Suppressor macrophage treated with lipopolysaccharide for 1 hour (primary cell): ENCODE results near the gene HAT1.
A peak's percentile ranks its signal among the peaks of the same experiment; 100 is the strongest.
"Not testable (repeated sequence)": the region's sequence is repeated elsewhere in the genome, so short reads cannot be mapped to it uniquely, and the experiment has no call there.

Experiments
- DNase-seq, 3 donors: peaks; one replicate each; pipeline ENCODE4 v3.0.0-alpha.2; 2020 to 2022

HAT1 gene

DNA sequence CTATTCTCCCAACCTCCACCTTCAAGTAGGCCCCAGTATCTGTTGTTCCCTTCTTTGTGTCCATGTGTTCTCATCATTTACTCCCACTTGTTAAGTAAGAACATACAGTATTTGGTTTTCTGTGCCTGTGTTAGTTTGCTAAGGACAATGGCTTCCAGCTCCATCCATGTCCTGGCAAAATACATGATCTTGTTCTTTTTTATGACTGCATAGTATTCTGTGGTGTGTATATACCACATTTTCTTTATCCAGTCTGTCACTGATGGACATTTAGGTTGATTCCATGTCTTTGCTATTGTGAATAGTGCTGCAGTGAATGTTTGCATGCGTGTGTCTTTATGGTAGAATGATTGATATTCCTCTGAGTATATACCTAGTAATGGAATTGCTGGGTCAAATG is 61.7 kb downstream of the HAT1 start:
- not testable (repeated sequence) for DNase-seq

DNA sequence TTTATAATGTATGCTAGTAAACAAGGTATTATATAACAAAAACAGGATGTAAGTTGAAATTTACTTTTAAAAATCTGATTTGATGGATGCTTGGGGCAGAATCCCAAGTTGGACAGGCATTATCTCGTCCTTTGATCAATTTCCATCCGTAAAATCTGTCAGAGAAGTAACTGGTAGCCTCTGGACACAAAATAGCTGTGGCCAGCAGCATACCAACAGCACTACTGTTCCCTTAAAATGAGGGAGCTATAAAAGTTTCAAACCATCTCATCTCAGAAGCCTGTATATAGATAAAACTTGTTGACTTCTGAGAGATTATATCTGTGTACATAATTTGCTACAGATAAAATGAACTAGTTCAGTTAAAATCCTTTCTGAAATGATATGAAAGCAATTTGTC is 62.8 kb downstream of the HAT1 start:
- DNase-seq = no peak

DNA sequence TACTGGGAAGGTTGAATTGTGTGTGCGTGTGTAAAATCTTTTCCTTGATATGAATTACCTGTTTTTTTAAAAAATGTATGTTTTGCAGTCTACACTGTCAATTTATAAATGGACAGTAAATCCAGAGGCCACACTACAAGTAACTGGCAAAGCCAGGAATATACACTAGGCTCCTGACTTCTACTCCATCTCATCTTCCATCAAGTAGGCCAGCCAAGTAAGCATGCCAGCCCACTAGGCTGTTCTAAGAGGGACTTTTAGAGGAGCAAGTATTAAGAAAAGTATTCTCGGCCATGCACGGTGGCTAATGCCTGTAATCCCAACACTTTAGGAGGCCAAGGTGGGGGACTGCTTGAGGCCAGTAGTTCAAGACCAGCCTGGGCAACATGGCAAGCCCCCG is 64.5 kb downstream of the HAT1 start:
- DNase-seq = no peak

DNA sequence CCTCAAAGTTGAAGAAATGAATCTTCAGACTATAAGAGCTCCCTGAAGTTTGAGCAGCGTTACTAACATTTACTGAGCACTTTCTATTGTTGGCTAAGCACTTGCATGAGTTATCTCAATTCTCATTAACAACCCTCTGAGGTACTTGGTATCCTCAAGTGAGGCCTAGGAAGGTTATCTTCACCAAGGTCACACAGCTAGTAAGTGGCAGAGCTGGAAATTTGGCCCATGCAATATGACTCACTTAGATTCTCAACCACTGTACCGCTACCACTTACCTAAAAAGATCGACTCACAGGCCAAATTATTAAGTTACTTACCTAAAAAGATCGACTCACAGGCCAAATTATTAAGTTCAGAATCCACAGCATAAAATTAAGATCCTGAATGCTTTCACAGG is 68.8 kb downstream of the HAT1 start:
- no peak for DNase-seq

DNA sequence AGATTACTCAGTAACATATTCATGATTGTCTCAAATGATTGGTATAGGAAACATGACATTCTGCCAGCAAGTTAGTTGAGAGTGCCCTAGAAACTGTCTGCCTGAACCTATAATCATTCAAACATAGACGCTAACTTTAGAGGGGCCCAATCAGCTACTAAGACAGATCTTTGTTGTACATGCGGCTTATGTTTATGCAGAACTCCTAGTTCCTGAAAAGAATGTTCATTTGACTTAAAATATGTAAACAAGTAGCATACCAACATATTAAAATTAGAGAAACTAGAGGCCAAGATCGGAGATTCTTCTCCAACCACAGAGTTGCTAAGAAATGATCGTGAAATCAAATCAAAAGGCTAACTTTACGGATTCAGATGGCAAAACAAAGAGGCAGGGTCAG is 73.3 kb downstream of the HAT1 start:
- no peak for DNase-seq

DNA sequence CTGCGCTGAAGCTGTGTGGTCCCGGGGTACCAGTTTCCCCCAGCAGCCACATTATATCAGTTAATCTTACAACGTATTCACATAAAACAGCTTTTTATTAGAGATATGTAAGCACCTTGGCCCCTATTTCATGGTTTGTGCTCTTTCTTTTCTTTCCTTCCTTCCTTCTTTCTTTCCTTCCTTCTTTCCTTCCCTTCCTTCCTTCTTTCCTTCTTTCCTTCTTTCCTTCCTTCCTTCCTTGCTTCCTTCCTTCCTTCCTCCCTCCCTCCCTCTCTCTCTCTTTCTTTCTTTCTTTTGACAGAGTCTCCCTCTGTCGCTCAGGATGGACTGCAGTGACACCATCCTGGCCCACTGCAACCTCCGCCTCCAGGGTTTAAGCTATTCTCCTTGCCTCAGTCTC is 73.8 kb downstream of the HAT1 start:
- DNase-seq = no peak

DNA sequence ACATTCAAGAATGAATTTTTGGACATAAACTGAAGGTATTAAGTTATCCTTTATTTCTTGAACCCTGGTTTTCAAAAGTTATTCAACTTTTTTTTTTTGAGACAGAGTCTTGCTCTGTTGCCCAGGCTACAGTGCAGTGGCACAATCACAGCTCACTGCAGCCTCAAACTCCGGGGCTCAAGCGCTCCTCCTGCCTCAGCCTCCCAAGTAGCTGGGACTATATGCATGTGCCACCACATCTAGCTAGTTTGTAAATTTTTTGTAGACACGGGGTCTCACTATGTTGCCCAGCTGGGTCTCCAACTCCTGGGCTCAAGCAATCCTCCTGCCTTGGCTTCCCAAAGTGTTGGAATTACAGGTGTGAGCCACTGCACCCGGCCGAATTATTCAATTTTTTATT is 74.8 kb downstream of the HAT1 start:
- DNase-seq = not testable (repeated sequence)

DNA sequence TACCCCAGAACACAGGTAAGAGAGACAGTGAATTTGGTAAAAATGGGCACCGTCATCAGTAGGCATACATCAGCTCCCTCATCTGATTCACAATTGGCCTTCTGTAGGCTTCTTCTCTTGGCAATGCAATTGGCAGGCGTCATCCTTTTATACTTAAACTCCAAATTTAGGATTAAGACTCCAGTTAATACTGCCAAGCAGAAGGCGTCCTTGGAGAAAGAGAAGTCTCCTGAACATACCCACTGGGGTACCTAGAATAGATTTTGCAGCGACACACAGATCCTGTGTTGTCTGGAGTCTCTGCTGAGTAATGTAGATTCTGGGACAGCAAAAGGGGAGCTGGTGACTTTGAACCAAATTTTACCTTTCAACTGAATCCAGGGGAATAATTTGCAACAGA is 76.9 kb downstream of the HAT1 start:
- DNase-seq = no peak

DNA sequence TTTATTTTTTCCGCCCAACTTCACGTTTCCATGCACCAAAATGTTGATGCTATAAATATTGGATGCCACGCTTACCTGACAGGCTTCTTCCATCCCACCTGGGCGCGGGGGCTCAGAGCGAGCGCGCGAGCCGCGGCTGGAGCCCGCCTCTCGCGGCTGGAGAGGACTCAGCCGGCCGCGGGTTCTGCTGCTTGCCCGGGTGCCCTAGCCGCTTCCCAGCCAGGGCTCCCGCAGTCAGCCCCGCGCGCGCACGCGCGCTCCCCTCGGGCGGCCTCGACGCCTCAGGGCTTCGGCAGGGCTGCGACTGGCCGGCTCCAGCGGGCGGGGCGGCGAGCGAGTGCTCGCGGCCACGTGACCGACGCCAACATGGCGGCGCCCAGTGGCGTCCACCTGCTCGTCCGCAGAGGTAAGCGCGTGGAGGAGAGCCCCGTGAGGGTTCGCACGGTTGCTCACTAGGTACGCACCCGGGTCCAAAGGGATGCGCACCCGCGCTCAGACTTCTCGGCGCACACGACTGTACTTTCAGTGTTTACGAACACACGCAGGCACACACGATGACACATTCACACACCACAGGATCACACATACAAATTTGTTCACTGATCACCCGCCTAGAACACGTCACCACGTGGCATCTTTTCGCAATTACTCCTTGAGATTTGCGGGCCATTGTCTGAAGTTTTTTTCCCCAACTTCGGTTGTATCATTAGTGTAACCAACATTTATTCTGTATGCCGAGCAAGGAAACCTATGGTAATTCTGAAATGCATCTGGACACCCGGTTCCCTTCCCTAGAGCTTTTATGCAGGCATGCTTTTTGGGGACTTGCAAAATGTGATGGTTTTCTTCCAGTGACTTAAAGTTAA is 77.6 kb downstream of the HAT1 start, which contains the start of gene METAP1D:
Gene METAP1D, plus strand, starts transcription at position 350 of the 866 bp plus-strand sequence. Its CDS starts 17 bp downstream, at position 367.
- DNase-seq = peak; percentile 91 to 97 (median 96)

DNA sequence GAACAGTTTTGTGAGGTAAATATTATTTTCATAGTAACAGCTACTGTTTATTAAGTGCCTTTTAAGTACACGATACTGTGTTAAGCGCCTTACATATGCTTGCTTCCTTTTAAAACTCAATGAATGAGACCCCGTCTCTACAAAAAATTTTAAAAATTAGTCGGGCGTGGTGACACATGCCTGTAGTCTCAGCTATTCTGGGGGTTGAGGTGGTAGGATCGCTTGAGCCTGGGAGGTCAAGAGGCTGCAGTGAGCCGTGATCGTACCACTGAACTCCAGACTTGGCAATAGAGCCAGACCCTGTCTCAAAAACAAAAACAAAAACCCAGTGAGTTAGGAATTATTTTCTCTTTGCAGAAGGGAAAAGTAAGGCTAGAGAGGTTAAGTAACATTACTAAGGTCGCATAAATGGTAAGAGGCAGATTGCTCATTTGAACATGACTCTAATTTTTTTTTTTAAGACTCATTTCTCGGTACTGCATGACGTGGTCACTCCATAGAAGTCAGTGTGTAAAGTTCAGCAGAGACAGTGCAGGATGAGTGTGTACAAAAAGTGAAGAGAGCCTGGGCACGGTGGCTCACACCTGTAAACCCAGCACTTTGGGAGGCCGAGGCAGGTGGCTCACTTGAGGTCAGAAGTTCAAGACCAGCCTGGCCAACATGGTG is 78.6 kb downstream of the HAT1 start:
- no peak for DNase-seq

DNA sequence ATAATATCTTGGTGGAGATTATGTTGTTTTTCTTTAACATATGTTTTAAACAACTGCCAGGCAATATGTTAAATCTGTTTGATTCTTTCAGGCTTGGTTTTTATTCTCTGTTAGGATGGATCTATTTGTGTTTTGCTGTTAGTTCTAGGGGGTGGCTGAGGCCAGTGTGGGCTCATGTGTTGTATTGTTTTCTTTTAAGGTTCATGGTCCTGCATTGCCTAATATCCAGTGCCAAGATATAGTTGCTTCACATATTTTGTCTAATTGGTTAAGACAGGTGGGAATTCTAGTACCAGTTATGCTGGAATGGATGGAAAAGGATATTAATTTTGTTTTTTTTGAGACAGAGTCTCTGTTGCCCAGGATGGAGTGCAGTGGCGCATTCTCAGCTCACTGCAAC is 85.1 kb downstream of the HAT1 start:
- DNase-seq = no peak

DNA sequence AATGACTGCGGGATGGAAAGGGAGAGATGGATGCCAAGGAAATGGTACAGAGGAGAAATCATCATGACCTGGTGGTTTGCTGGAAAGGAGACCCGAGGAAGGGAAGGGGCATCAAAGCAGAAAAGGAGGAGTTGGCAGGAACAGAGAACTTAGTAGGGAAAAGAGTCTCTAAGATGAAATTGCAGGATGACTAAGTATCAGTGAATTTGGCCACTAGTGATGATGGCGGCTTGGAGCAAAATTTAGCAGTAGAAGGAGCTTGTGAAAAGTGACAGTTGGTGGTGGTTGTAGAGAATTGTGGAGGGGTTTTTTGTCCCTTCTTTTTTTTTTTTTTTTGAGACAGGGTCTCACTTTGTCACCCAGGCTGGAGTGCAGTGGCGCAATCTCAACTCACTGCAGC is 87.6 kb downstream of the HAT1 start:
- no peak for DNase-seq

DNA sequence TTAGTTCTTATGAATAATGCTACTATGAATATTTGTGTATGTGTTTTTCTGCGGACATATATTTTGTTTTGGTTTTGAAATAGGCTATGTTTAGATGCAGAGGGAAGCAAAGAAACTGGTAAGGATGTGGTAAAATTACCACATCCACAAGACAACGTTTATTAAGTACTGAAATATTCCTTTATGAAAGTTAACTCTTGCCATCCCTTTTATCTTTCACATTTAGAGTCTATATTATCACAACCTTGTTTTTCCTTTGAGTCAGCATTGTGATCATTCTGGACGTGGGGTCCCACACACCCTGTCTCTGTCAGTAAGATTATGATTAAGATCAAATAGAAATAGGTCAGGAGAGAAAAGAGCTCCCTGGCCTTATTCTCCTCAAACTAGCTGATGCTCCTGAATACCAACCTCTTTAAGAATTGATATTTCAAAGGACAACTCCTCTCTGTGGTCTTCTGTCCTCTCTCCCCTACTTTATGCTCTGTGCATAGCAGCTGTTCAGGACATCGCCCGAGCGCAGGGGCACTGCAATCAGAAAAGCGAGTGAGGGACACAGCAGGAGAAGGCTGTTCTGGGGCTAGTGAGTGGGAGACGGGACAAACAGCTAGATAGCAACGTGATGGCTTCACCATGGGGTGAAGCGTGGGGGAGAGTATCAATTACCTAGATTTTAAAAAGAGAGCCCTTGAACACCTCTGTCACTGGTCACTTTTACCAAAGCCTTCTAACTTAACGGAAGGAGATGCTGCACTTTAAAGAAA is 89.7 kb downstream of the HAT1 start:
- DNase-seq = peak in 1 of 3 donors; percentile 22

DNA sequence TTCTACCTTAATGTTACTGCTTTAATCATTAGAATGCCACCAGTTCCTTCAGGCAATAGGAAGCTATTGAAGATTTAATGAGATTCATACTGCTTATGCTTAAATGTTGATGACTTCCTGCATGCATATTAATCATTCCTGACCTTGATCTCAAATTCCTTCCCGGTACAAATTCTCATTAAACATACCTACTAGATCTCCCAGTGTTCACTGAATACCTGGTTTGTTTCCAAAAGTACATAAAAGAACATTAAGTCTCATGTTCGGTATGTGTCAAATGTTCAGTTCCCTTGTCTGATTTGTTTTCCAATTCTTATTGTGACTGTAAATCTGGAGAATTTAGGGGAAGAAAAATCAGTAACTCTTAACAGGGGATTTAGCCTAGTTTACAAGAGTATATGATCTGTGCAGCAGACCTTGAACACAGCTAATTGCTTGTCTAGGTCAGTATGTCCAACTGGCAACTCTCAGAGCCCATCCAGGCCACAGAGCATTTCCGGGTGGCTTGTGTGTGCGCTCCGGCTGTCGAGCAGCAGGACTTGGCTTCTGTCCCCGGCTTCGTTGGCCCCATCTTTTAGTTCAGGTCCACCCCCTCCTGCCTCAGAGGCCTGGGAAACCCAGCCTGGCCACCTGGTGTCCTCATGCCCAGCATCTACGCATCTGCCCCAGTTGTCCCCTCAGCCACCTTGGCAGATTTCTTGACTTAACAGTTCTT is 90.6 kb downstream of the HAT1 start:
- no peak for DNase-seq

DNA sequence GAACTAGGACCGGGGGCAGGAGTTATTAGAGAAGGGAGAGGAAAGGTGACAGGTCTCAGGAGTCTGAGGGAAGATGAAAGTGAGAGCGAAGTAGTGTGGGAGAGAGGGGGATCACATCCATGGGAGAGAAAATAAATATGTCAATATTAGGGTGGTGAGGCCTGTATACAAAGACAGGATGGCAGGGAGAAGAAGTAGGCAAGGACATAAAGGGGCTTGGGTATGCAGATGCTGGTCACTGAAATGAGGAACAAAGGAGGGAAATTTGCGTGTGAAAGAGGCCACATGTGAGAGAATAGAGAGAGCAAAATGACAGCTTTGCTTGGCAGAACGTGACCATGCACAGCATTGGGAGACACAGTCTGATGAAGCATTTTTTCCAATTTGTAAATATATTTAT is 91.1 kb downstream of the HAT1 start:
- DNase-seq = peak; percentile 51 to 68 (median 65)

DNA sequence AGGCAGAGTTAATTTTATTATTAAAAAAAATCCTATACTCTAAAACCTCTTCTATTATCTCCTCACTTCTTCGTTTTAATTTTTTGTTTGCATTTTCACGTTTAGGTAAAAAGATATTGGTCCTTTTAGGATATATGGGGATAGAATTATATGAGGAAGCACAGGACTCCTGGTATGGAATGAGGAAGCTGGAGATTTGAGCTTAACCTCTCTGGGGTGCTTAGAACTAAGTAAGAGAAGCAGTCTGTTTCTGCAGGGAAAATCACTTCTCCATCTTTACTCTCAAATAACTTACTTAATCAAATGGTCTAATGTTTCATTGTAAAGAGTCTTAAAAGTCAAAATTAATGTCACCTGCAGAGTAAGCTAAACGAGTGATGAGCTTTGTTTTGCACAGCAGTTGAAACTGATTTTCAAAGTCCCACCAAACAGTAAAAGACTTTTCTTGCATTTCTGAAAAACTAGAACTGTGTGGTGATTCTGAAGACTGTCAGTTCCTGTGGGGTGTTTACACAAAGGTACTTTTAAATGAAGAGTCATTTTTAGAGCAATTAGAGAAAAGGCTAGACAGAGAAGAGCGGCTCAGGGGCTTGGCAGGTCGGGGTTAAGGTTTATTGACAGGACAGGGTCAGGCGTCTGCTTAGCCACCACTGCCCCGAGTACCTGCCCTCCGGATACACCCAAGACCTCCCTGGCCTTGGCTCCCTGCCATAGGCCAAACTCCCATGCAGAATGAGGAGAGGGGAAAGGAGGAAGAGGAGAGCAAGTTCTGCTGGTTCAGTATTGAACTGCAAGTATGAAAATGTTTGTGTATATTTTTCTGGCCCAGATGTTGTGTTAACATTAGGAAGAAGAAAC is 99.0 kb downstream of the HAT1 start:
- DNase-seq = peak; percentile 20 to 40 (median 24)

DNA sequence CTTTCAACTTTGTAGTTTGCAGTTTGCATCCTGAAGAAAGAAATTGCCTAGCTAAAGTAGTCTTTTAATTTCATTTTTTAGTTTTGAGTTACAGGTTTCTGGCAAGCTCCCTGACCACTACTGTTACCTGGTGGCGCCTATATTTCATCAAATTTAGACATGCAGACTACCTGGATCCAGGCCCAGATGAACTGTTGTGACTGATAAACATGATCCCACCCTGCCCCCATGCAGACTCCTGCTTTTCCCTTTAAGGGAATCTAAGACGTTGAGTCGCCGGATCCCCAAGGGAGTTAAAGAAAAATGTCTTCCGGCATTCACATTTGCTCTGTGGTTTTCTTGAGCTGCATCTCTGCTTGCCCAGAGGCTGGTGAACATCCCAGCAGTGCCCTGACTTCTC is 99.7 kb downstream of the HAT1 start:
- DNase-seq = no peak

DNA sequence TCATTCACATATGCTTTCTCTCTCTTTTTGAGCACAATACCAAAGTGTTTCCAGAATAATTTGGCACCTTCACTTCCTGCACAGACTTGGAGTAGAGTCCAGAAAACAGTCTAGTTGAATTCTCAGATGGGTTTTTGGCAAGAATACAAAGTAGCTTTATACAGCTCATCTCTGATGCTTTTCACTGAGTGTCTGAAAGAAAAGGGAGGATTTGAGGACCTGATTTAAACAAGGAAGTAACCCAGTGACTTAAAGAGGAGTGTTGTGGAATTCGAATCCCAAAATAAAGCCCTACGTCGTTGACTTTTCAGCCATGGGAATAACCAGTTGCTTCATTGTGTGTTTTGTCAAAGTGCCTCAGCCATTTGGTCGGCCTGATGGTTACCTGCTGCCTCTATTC is 109.3 kb downstream of the HAT1 start:
- DNase-seq = no peak
